ENCODE data around the gene ARHGDIA.
A peak's percentile ranks its signal among the peaks of the same experiment; 100 is the strongest.

The ARHGDIA gene

DNA sequence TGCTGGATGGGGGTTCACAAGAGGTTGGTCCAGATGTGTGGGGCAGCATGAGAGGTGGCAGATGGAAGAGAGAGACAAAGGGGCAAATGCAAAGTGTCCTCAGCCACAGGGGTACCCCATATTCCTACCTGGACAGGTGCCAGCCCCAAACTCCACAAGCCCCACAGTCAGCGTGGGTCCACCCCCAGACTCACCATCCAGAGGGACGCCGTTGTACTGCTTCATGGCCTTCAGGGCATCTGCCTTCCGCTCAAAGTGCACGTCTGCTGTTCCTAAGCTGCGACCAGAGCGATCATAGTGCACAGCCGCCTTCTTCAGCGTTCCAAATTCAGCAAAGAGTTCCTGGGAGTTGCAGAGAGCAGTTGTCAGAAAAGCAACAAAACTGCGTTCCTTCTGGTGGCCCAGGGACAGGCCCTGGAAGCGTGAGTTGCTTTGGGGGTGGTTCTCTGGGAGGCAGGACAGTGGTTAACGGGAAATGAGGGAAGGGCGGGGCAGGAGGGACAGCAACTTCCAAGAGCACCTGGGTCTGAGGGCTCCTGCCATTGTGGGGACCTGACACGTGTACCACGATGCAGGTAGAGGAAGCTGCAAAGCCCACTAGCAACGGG is 18.0 kb upstream of the ARHGDIA start:
- no peak for DNase-seq (ENCODE audit: low spot score)

- DNase-seq (ENCODE audit: low spot score), result no peak
Observed at GRCh38 chr17:81888105-81888987, 17.2 kb upstream of the ARHGDIA start.

DNA sequence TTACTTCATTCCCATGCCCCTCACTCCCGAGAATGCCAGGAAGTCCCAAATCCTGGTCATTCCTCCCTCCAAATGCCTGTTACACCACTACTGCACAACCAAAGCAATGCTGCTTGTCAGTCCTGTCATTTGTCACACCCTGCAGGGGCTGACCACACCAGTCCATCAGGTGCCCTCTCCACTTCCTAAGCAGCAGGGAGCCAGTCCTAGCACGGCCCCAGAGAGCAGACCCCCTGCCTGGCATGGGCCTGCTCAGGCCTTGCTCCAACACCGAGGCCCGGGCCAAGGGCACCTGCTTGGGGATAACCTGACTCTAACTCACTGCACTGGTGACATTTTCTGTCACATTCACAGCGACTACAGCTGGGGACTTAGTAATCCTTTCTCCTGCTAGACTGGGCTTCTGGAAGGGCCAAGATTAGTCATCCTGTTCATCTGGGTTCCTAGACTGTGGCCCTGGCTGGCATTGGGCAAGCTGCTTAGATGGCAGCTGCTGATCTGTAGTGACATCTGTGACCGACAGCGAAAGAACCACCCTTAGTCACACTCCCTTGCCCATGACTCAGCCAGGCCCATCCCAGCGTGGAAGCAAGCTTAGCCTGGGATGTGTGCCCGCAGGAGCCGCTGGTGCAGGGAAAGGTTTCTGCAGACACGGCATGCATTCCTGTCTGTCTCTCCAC is 14.9 kb upstream of the ARHGDIA start:
- DNase-seq (ENCODE audit: low spot score), result no peak

DNA sequence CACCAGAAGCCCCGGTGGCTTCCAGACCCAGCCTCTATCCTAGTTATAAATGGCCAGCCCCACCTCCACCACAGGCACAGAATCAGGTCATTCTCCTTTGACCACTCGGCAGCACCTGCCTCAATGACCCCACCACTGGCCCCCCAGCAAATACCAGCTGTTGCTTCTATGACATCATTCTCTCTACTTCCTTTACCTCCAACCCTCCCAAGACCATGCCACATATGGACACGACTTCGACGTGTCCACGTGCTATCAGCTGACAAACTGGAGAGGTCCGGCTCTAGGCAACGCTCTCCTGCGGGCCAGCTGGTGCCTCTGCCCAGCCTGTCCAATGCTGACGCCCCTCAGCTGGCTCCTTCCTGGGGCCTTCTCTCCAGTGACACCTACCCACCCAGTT is 14.3 kb upstream of the ARHGDIA start:
- DNase-seq (ENCODE audit: low spot score), result no peak

GRCh38 chr17:81884968-81885367 is 13.8 kb upstream of the ARHGDIA start:
- no peak for DNase-seq (ENCODE audit: low spot score)

DNA sequence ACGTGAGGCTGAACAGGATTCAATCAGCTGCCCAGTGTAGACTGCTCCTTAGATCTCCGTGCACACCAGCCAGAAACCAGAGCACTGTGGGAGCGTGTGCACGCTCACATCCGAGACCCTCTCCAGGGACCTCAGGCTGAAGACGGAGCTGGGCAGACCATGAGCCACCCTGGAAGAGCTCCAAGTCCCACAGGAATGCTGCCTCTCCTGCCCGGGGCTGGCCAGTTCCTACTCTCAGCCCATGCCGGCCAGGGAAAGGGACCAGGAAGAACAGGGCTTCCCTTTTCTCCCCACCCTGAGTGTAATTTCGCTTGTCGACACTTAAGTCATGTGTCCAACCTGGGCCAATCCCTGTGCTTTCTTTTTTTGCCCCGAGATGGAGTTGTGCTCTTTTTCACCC is 13.4 kb upstream of the ARHGDIA start:
- DNase-seq (ENCODE audit: low spot score), result no peak

DNA sequence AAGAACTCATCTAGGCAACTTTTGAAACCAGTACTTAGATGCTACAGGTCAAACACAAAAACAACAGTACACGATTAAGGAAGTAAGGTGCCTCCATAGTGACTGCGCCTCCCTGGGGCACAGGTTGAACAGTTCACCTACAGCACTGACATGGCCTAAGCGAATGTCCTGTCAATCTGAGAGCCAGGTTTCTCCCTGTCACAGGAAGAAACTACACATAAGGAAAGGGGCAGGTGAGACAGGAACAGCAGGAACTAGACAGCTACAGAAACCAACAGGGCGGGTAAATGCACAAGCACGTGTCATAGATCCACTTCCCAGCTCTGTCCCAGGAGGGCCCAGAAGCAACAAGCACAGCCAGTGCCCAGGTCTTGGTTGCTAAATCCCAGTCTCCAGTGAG is 8.0 kb upstream of the ARHGDIA start:
- no peak for DNase-seq (ENCODE audit: low spot score)

GRCh38 chr17:81878294-81878693 is 7.2 kb upstream of the ARHGDIA start:
- DNase-seq (ENCODE audit: low spot score), result no peak

DNA sequence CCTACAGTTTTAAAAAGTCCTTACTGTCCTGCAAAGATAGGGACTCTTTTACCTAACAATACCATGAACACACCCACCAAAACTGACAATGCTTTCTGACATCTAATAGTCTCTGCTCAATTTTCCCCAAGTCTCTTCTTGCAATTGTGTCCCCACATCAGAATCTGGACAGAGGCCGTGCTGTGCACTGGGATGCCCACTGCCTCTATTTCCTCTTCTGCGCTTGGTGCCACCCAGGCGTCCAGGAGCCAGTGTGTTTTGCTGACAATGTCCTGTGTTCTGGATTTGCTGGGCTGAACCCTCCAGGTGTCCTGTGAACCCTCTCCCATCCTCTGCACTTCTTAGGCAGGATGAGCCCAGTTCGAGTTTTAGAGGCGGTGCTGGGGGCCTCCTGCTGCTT is 6.4 kb upstream of the ARHGDIA start:
- no peak for DNase-seq (ENCODE audit: low spot score)

DNA sequence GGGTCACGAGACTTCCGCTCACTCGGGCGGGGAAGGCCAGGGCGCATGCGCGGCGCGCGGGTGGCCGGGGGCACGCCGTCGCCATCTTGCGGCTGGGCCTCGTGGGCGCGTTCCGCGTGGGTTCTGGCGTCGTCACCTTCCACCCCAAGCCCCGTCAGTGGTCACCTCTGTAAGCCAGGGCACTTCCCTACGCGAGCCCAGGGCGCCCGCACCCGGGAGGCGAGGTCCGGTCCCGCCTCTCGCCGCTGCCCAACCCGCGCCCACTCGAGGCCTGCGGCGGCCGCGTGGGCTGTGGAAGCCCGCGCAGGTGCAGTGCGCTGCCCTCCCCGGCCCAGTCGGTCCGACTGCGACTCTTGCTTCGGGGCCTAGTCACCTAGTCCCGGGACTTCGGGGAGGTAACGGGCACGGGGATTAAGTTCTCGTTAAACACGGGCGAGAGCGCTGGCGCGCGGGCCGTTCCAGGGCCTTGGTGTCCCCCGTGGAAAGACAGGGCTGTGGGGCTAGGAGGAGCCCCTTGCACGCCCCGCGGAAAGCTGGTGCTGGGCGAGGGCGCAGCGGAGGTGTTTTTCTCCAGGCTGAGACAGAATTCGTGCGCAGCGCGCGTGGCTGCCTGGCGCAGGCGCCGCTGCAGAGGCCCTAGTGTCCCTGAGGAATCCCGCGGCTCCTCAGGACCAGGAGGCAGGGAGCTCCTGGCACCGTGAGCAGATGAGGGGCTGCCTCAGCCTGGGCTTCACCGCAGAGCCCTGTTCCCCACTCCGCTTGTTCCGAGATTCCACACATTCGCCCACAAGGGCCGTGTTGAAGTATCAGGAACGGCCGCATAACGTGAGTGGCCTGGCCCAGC is 472 bp upstream of the ARHGDIA start:
- DNase-seq (ENCODE audit: low spot score), result peak; percentile 91

DNA sequence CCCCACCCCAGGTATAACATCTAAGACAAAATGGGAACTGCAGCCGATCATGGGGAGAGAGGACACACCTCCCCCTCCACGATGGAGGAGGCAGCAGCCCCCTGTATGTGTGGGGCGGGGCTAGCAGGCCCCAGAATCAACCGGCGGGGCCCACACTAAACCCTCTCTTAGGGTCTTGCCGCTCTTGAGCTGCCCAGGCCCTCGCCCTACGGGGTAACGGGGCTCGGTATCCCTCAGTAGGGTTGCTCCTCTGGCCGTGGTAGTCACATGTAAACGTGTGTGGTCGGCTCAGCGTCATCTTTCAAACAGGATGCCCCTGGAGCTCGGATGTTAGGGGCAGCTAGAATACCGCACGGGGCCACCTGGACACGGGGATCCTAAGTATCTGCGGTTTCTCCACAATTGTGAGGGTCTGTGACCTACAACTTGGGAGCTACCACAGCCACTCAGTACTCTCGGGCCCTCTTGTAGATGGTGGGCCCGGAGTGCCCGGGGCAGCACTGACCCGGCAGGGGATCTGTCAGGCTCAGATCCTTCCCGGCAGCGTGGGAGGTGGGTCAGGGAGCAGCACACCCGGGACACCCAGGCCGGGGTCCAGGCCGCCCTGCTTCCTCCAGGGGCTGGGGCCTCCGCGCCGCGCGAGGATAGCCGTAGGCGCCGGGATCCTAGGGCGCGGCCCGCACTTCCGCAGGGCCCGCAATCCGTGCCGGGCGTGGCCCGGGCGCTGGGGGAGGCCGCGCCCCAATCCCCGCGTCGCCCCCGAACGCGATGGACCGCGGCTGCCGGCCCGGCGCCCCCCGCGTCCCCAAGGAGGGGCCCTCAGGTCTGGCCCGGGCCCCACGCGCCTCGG is 781 bp downstream of the ARHGDIA start:
- peak; percentile 67 for DNase-seq (ENCODE audit: low spot score)

DNA sequence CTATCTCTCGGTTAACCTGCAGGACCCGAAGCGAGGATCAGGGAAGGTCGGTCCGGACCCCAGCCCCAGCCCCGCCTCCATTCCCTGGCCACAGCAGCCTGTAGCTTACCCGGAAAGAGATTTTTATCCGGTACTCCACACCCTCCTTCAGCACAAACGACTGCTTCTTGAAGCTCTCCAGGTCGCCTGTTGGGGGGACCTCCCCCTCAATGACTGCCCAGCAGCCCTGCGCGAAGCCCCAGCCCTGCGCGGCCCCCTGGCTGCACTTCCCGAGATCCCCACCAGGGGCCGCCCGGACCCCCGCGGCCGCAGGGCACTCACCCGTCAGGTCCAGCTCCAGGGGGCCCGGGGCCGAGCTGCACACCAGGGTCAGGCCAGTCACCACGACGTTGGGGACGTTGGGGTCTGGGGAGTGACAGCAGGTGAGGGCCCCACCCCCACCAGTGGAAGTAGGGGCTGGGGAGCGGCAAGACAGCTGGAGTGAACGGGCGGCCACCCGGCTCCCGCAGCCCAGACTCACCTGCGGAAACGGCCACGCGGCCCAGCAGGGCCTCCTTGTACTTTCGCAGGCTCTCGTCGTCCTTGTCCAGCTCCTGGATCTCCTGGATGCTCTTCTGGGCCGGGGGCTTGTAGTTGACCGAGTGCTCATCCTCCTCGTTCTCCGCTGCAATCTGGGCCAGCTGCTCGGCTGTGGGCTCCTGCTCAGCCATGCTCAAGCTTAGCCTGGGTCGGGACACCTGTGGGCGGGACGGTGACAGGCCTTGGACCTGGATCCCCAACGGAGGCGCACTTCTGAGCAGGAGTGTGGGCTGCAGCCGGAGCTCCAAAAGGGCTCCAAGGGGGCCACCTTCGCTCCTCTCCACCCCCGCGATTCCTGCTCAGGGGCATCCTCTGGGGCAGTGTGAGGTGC is 1.7 kb downstream of the ARHGDIA start:
- no peak for DNase-seq (ENCODE audit: low spot score)

DNA sequence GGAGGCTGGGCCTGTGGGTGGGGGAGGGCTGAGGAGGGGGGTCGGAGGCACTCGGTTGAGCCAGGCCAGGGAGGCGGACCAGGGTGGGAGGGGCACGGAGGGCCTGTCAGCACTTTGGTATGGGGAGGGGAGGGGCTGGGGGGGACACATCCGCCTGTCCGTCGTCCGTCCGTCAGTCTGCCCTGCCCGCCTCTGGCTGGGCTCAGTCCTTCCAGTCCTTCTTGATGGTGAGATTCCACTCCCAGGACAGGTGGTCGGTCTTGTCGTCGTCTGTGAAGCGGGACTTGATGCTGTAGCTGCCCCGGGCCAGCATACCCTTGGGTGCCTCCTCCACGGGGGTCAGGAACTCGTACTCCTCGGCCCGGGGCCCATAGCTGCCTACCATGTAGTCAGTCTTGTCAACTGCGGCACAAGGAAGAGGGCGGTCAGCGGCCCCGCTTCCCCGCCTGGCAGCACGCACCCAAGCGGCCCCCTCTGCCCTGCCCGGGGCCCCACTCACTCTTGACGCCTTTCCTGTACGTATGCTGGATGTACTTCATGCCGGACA is 2.4 kb downstream of the ARHGDIA start:
- DNase-seq (ENCODE audit: low spot score), result no peak

GRCh38 chr17:81867991-81868673 is 3.0 kb downstream of the ARHGDIA start:
- DNase-seq (ENCODE audit: low spot score), result no peak

GRCh38 chr17:81867170-81867990 is 3.8 kb downstream of the ARHGDIA start:
- no peak for DNase-seq (ENCODE audit: low spot score)

DNA sequence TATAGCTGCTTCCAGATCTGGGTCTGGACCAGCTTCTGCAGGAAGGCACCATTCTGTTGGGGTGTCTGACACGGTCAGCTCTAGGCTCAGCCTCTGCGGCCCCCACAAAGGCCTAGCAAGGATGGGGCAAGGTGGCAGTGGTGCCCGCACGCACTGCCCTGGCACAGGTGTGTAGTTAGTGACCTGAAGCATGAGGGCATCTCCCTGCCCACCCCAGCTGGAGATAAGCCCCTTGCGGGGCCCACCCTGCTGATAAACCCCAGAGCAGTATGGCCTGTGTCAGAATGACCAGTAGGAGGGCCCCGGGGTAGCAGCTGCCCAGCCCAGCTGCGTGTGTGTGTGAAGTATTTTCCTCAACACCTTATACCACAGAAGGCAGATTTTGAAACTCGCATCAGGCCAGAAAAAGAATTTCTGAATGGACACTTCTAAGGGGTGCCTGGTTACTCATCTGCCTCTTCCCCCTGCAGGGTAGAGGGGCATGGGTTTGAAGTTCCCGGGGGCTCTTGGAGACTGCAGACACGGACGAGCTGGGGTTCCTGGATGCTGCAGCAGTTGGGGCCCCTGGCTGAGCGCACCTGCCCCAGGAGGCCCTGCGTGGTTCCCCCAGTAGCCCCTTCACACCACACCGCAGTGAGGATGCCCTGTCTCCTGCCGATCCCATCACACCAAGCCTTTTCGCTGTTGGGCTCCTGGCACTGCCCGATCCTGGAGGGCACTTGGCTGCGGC is 4.5 kb downstream of the ARHGDIA start:
- no peak for DNase-seq (ENCODE audit: low spot score)

DNA sequence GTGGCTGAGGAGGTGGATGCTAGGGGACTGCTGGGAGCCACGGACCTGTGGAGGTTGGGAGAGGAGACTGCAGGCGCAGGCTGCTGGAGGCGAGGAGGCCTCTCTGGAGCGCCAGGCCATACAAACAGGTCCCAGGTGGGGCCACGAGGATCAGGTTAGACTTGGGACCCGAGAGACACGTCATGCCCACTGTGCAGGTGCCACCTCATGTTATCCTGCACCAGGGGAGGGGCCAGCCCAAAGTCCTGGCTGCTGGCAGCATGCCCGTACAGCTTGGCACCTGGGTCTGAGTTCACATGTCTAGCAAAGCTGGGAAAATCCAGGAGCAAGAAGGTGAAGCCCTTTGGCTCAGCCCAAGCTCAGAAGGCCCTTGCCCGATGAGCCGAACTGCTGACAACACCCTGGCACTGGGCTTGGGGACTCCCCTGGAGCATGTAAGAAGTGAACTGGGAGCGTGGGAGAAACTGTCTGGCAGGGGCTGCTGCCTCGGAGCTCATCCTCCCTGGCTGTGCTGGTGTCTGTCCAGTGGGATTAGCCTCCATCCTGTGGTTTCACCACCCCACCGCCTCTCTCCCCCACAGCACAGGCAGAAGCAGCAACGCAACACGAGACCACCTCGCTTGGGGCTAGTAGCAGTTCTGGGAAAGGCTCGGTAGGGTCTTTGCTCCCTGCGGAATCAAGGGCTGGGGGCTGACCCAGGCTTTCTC is 5.3 kb downstream of the ARHGDIA start:
- no peak for DNase-seq (ENCODE audit: low spot score)

All from NAMALWA (cell line).